ENCODE data around the gene TCAP. TPM values are rescaled to one million over a fixed set of nuclear protein-coding genes. Genes with fewer than 3 reads are reported as not detected.
"Not testable (repeated sequence)": the region's sequence is repeated elsewhere in the genome, so short reads cannot be mapped to it uniquely, and the experiment has no call there.

Gene TCAP
- total RNA-seq, 6 donors from 2014 or later = 0.39 to 4.2 (median 2.5) TPM

GRCh38 chr17:39688945-39689344 lies 23.8 kb downstream of the TCAP start:
- ATAC-seq (ENCODE audit: low FRiP score in 2 of 2) = no peak
- 39 to 58% methylated on average over 3 of the region's 3 CpGs for WGBS, 2 donors

GRCh38 chr17:39694593-39694992 lies 29.4 kb downstream of the TCAP start:
- TF ChIP-seq POLR2AphosphoS5 (IDR thresholded peaks at IDR 0.05) (no peak), POLR2A (IDR thresholded peaks at IDR 0.05) (no peak), CTCF (IDR thresholded peaks at IDR 0.05) (no peak), EP300 (IDR thresholded peaks at IDR 0.05) (no peak)
- peaks cover 0 to 4% (median 0%) of the 10 kb centered on the region in 4 donors for H3K4me1 ChIP-seq
- 83 to 91% methylated on average over 5 of the region's 5 CpGs for WGBS, 2 donors
- DNase-seq (no peak), ATAC-seq (ENCODE audit: low FRiP score in 2 of 2) (no peak)
- no peak overlapping the region for H3K27ac ChIP-seq
- H3K36me3 ChIP-seq = no peaks in the 10 kb centered on the region
- H3K4me3 ChIP-seq = no peak overlapping the region
- no peaks in the 10 kb centered on the region for H3K9me3 ChIP-seq
- no peaks in the 10 kb centered on the region for H3K27me3 ChIP-seq

More at GRCh38 chr17:39688945-39689344, 23.8 kb downstream of the TCAP start:
- no peaks in the 10 kb centered on the region for H3K27me3 ChIP-seq
- H3K9me3 ChIP-seq = no peaks in the 10 kb centered on the region
- no peak overlapping the region for H3K27ac ChIP-seq
- H3K4me1 ChIP-seq = peaks cover 8 to 18% (median 16%) of the 10 kb centered on the region in 4 donors
- peak overlapping the region in 2 of 4 donors; percentile 81 to 86 for H3K4me3 ChIP-seq
- TF ChIP-seq CTCF (IDR thresholded peaks at IDR 0.05) = no peak
- no peak for TF ChIP-seq EP300 (IDR thresholded peaks at IDR 0.05)
- no peak for TF ChIP-seq POLR2A (IDR thresholded peaks at IDR 0.05)
- TF ChIP-seq POLR2AphosphoS5 (IDR thresholded peaks at IDR 0.05) = no peak
- H3K36me3 ChIP-seq = peaks cover 0 to 10% (median 2%) of the 10 kb centered on the region in 4 donors
- no peak for DNase-seq

GRCh38 chr17:39695089-39695474 lies 29.9 kb downstream of the TCAP start:
- ATAC-seq (ENCODE audit: low FRiP score in 2 of 2) (no peak), DNase-seq (no peak)
- no peak overlapping the region for H3K27ac ChIP-seq
- no peaks in the 10 kb centered on the region for H3K9me3 ChIP-seq
- H3K4me1 ChIP-seq = peaks cover 0 to 5% (median under 1%) of the 10 kb centered on the region in 4 donors
- no peak overlapping the region for H3K4me3 ChIP-seq
- 92 to 96% methylated on average over 2 of the region's 2 CpGs for WGBS, 2 donors
- no peaks in the 10 kb centered on the region for H3K27me3 ChIP-seq
- no peaks in the 10 kb centered on the region for H3K36me3 ChIP-seq
- no peak for TF ChIP-seq CTCF (IDR thresholded peaks at IDR 0.05)
- TF ChIP-seq EP300 (IDR thresholded peaks at IDR 0.05) = no peak
- no peak for TF ChIP-seq POLR2AphosphoS5 (IDR thresholded peaks at IDR 0.05)
- TF ChIP-seq POLR2A (IDR thresholded peaks at IDR 0.05) = no peak

GRCh38 chr17:39696731-39697130 lies 31.6 kb downstream of the TCAP start:
- Histone ChIP-seq H3K36me3 (no peaks in the 10 kb centered on the region), H3K27ac (no peak overlapping the region), H3K27me3 (no peaks in the 10 kb centered on the region), H3K9me3 (no peaks in the 10 kb centered on the region), H3K4me1 (peaks cover 2 to 18% (median 10%) of the 10 kb centered on the region in 4 donors), H3K4me3 (no peak overlapping the region)
- DNase-seq (no peak), ATAC-seq (ENCODE audit: low FRiP score in 2 of 2) (no peak)
- TF ChIP-seq POLR2AphosphoS5 (IDR thresholded peaks at IDR 0.05) (no peak), EP300 (IDR thresholded peaks at IDR 0.05) (no peak), CTCF (IDR thresholded peaks at IDR 0.05) (no peak), POLR2A (IDR thresholded peaks at IDR 0.05) (no peak)
- 94 to 100% methylated on average over 4 to 6 of the region's 6 CpGs for WGBS, 2 donors

- WGBS, 2 donors = 90 to 97% methylated on average over 5 of the region's 5 CpGs
- H3K27me3 ChIP-seq = no peaks in the 10 kb centered on the region
- no peak overlapping the region for H3K4me3 ChIP-seq
- DNase-seq (no peak), ATAC-seq (ENCODE audit: low FRiP score in 2 of 2) (no peak)
- H3K36me3 ChIP-seq = no peaks in the 10 kb centered on the region
- no peak overlapping the region for H3K27ac ChIP-seq
- H3K9me3 ChIP-seq = no peaks in the 10 kb centered on the region
- TF ChIP-seq CTCF (IDR thresholded peaks at IDR 0.05) (no peak), POLR2A (IDR thresholded peaks at IDR 0.05) (no peak), EP300 (IDR thresholded peaks at IDR 0.05) (no peak)
- H3K4me1 ChIP-seq = peaks cover 7 to 30% (median 16%) of the 10 kb centered on the region in 4 donors
Observed at GRCh38 chr17:39697961-39698360, 32.8 kb downstream of the TCAP start.

- peak overlapping the region; percentile 65 to 94 (median 88) for H3K4me3 ChIP-seq
- H3K36me3 ChIP-seq; ATAC-seq (ENCODE audit: low FRiP score in 2 of 2); H3K27me3 ChIP-seq; DNase-seq; H3K9me3 ChIP-seq: not testable (repeated sequence)
- WGBS, 2 donors = 48 to 52% methylated on average over 11 of the region's 11 CpGs
- peaks cover 13 to 43% (median 29%) of the 10 kb centered on the region in 4 donors for H3K4me1 ChIP-seq
- H3K27ac ChIP-seq = peak overlapping the region; percentile 86 to 91 (median 88)
Observed at GRCh38 chr17:39699157-39699817, 34.1 kb downstream of the TCAP start.
